ENCODE measurements around the gene SLC49A4.
"Not testable (repeated sequence)": the region's sequence is repeated elsewhere in the genome, so short reads cannot be mapped to it uniquely, and the experiment has no call there.

Gene SLC49A4

GRCh38 chr3:122794779-122795673 is at the start of gene SLC49A4:
Gene SLC49A4 (plus strand): TSS chr3:122795069. CDS start chr3:122795193, 124 bp downstream.
- in situ Hi-C loops (cut with MboI; ENCODE audit: low sequenced_read_pairs): no loop called here

- in situ Hi-C loops (cut with MboI; ENCODE audit: low sequenced_read_pairs): no loop called here
Observed at GRCh38 chr3:122745369-122746021, 49.4 kb upstream of the SLC49A4 start.

GRCh38 chr3:122747295-122747694 is 47.6 kb upstream of the SLC49A4 start:
- in situ Hi-C loops (cut with MboI; ENCODE audit: low sequenced_read_pairs): not testable (repeated sequence)

- in situ Hi-C loops (cut with MboI; ENCODE audit: low sequenced_read_pairs): no loop called here
Observed at GRCh38 chr3:122748347-122748746, 46.5 kb upstream of the SLC49A4 start.

- in situ Hi-C loops (cut with MboI; ENCODE audit: low sequenced_read_pairs): no loop called here
Observed at GRCh38 chr3:122754929-122755328, 39.9 kb upstream of the SLC49A4 start.

GRCh38 chr3:122755491-122755890 is 39.4 kb upstream of the SLC49A4 start:
- in situ Hi-C loops (cut with MboI; ENCODE audit: low sequenced_read_pairs): no loop called here

- in situ Hi-C loops (cut with MboI; ENCODE audit: low sequenced_read_pairs): no loop called here
Observed at GRCh38 chr3:122758877-122759560, 35.9 kb upstream of the SLC49A4 start.

GRCh38 chr3:122760453-122761271 is 34.2 kb upstream of the SLC49A4 start:
- in situ Hi-C loops (cut with MboI; ENCODE audit: low sequenced_read_pairs): no loop called here

GRCh38 chr3:122766430-122766829 is 28.4 kb upstream of the SLC49A4 start:
- in situ Hi-C loops (cut with MboI; ENCODE audit: low sequenced_read_pairs): no loop called here

- in situ Hi-C loops (cut with MboI; ENCODE audit: low sequenced_read_pairs): no loop called here
Observed at GRCh38 chr3:122767540-122768372, 27.1 kb upstream of the SLC49A4 start.

- in situ Hi-C loops (cut with MboI; ENCODE audit: low sequenced_read_pairs): no loop called here
Observed at GRCh38 chr3:122770521-122771202, 24.2 kb upstream of the SLC49A4 start.

- in situ Hi-C loops (cut with MboI; ENCODE audit: low sequenced_read_pairs): no loop called here
Observed at GRCh38 chr3:122772827-122773226, 22.0 kb upstream of the SLC49A4 start.

- in situ Hi-C loops (cut with MboI; ENCODE audit: low sequenced_read_pairs): no loop called here
Observed at GRCh38 chr3:122773944-122774509, 20.8 kb upstream of the SLC49A4 start.

GRCh38 chr3:122774564-122774963 is 20.3 kb upstream of the SLC49A4 start:
- in situ Hi-C loops (cut with MboI; ENCODE audit: low sequenced_read_pairs): no loop called here

- in situ Hi-C loops (cut with MboI; ENCODE audit: low sequenced_read_pairs): no loop called here
Observed at GRCh38 chr3:122776675-122777468, 18.0 kb upstream of the SLC49A4 start.

GRCh38 chr3:122777563-122777962 is 17.3 kb upstream of the SLC49A4 start:
- in situ Hi-C loops (cut with MboI; ENCODE audit: low sequenced_read_pairs): no loop called here

- in situ Hi-C loops (cut with MboI; ENCODE audit: low sequenced_read_pairs): no loop called here
Observed at GRCh38 chr3:122782804-122783203, 12.1 kb upstream of the SLC49A4 start.

- in situ Hi-C loops (cut with MboI; ENCODE audit: low sequenced_read_pairs): no loop called here
Observed at GRCh38 chr3:122784436-122784835, 10.4 kb upstream of the SLC49A4 start.
